ENCODE measurements around the gene AJAP1.
A peak's percentile ranks its signal among the peaks of the same experiment; 100 is the strongest.

AJAP1 gene

GRCh38 chr1:4734791-4735190 is 80.4 kb downstream of the AJAP1 start:
- no peak for DNase-seq (ENCODE audit: low spot score)

- no peak for DNase-seq (ENCODE audit: low spot score)
These were observed 81.8 kb downstream of the AJAP1 start for GRCh38 chr1:4736254-4736653.

- DNase-seq (ENCODE audit: low spot score): no peak
These were observed 87.5 kb downstream of the AJAP1 start for GRCh38 chr1:4741876-4742423.

GRCh38 chr1:4743978-4744750 is 89.8 kb downstream of the AJAP1 start:
- DNase-seq (ENCODE audit: low spot score): no peak

GRCh38 chr1:4745560-4745959 is 91.2 kb downstream of the AJAP1 start:
- peak; percentile 16 for DNase-seq (ENCODE audit: low spot score)

- DNase-seq (ENCODE audit: low spot score): no peak
These were observed 95.0 kb downstream of the AJAP1 start for GRCh38 chr1:4749406-4749805.

- DNase-seq (ENCODE audit: low spot score): no peak
These were observed 95.8 kb downstream of the AJAP1 start for GRCh38 chr1:4750177-4750576.

GRCh38 chr1:4752059-4752458 is 97.7 kb downstream of the AJAP1 start:
- DNase-seq (ENCODE audit: low spot score): peak; percentile 5

- DNase-seq (ENCODE audit: low spot score): no peak
These were observed 100.4 kb downstream of the AJAP1 start for GRCh38 chr1:4754816-4755215.

GRCh38 chr1:4755301-4755845 is 101.0 kb downstream of the AJAP1 start:
- no peak for DNase-seq (ENCODE audit: low spot score)

GRCh38 chr1:4755864-4756504 is 101.6 kb downstream of the AJAP1 start:
- no peak for DNase-seq (ENCODE audit: low spot score)

- DNase-seq (ENCODE audit: low spot score): no peak
These were observed 102.6 kb downstream of the AJAP1 start for GRCh38 chr1:4756851-4757580.

- no peak for DNase-seq (ENCODE audit: low spot score)
These were observed 105.3 kb downstream of the AJAP1 start for GRCh38 chr1:4759671-4760070.

- no peak for DNase-seq (ENCODE audit: low spot score)
These were observed 105.7 kb downstream of the AJAP1 start for GRCh38 chr1:4760088-4760487.

- no peak for DNase-seq (ENCODE audit: low spot score)
These were observed 106.9 kb downstream of the AJAP1 start for GRCh38 chr1:4761324-4761723.

GRCh38 chr1:4762146-4762545 is 107.7 kb downstream of the AJAP1 start:
- DNase-seq (ENCODE audit: low spot score): no peak

GRCh38 chr1:4767308-4767707 is 112.9 kb downstream of the AJAP1 start:
- DNase-seq (ENCODE audit: low spot score): no peak

- peak; percentile 18 for DNase-seq (ENCODE audit: low spot score)
These were observed 114.1 kb downstream of the AJAP1 start for GRCh38 chr1:4768553-4768952.

GRCh38 chr1:4769516-4770280 is 115.3 kb downstream of the AJAP1 start:
- DNase-seq (ENCODE audit: low spot score): no peak

GRCh38 chr1:4770713-4771112 is 116.3 kb downstream of the AJAP1 start:
- no peak for DNase-seq (ENCODE audit: low spot score)

GRCh38 chr1:4771267-4771666 is 116.9 kb downstream of the AJAP1 start:
- DNase-seq (ENCODE audit: low spot score): no peak

GRCh38 chr1:4771721-4772120 is 117.3 kb downstream of the AJAP1 start:
- no peak for DNase-seq (ENCODE audit: low spot score)
